Measurements from ENCODE around the gene METTL25B.
A peak's percentile ranks its signal among the peaks of the same experiment; 100 is the strongest.

METTL25B gene

GRCh38 chr1:156703336-156703735 is 24.9 kb upstream of the METTL25B start:
- TF ChIP-seq PATZ1 (CRISPR knock-in tag; IDR thresholded peaks at IDR 0.05; ENCODE audit: borderline replicate concordance): no peak
- no peak for TF ChIP-seq BACH2 (CRISPR knock-in tag; IDR thresholded peaks at IDR 0.05; ENCODE audit: borderline replicate concordance)
- no peak for ATAC-seq

- peak; percentile 14 for ATAC-seq
- no peak for TF ChIP-seq TOX (CRISPR knock-in tag; IDR thresholded peaks at IDR 0.05; ENCODE audit: borderline replicate concordance)
- TF ChIP-seq RARB (CRISPR knock-in tag; IDR thresholded peaks at IDR 0.05): no peak
- TF ChIP-seq ZNF70 (CRISPR knock-in tag; IDR thresholded peaks at IDR 0.05): 0 out of 2 replicates have a peak, but pooled peaks have one; percentile 11
Measured at GRCh38 chr1:156703741-156704140, 24.5 kb upstream of the METTL25B start.

- TF ChIP-seq ARNTL (CRISPR knock-in tag; IDR thresholded peaks at IDR 0.05; ENCODE audit: borderline replicate concordance, low read depth): no peak
- TF ChIP-seq TOX (CRISPR knock-in tag; IDR thresholded peaks at IDR 0.05; ENCODE audit: borderline replicate concordance): peak; percentile 19; the same call in 1 of the 2 replicates
- no peak for ATAC-seq
Measured at GRCh38 chr1:156704166-156704711, 24.0 kb upstream of the METTL25B start.

- ATAC-seq: peak; percentile 40
- TF ChIP-seq ISL1 (CRISPR knock-in tag; IDR thresholded peaks at IDR 0.05) (no peak), ZC3H10 (CRISPR knock-in tag; IDR thresholded peaks at IDR 0.05) (no peak), RARB (CRISPR knock-in tag; IDR thresholded peaks at IDR 0.05) (no peak), ZNF565 (CRISPR knock-in tag; conservative IDR thresholded peaks at IDR 0.05; ENCODE audit: low read depth) (no peak), CREB5 (CRISPR knock-in tag; IDR thresholded peaks at IDR 0.05; ENCODE audit: low read depth) (no peak), CSRNP3 (CRISPR knock-in tag; IDR thresholded peaks at IDR 0.05) (no peak), TOX (CRISPR knock-in tag; IDR thresholded peaks at IDR 0.05; ENCODE audit: borderline replicate concordance) (no peak), PATZ1 (CRISPR knock-in tag; IDR thresholded peaks at IDR 0.05; ENCODE audit: borderline replicate concordance) (peak; percentile 57), ZNF8 (CRISPR knock-in tag; IDR thresholded peaks at IDR 0.05) (no peak), ZNF70 (CRISPR knock-in tag; IDR thresholded peaks at IDR 0.05) (no peak), ARNTL (CRISPR knock-in tag; IDR thresholded peaks at IDR 0.05; ENCODE audit: borderline replicate concordance, low read depth) (no peak), OSR1 (CRISPR knock-in tag; IDR thresholded peaks at IDR 0.05) (no peak), ESRRG (CRISPR knock-in tag; IDR thresholded peaks at IDR 0.05) (no peak), CSDC2 (CRISPR knock-in tag; IDR thresholded peaks at IDR 0.05) (0 out of 2 replicates have a peak, but pooled peaks have one; percentile 46), PPARA (CRISPR knock-in tag; IDR thresholded peaks at IDR 0.05; ENCODE audit: borderline replicate concordance) (no peak), TSHZ2 (CRISPR knock-in tag; IDR thresholded peaks at IDR 0.05) (no peak), ZFP3 (CRISPR knock-in tag; IDR thresholded peaks at IDR 0.05) (0 out of 2 replicates have a peak, but pooled peaks have one; percentile 45), GLIS3 (CRISPR knock-in tag; IDR thresholded peaks at IDR 0.05) (no peak), TCF4 (CRISPR knock-in tag; IDR thresholded peaks at IDR 0.05; ENCODE audit: borderline replicate concordance) (no peak), BACH2 (CRISPR knock-in tag; IDR thresholded peaks at IDR 0.05; ENCODE audit: borderline replicate concordance) (no peak), POU6F1 (CRISPR knock-in tag; IDR thresholded peaks at IDR 0.05; ENCODE audit: borderline replicate concordance, low read depth) (peak; percentile 85; the same call in 1 of the 2 replicates), SNAI2 (CRISPR knock-in tag; IDR thresholded peaks at IDR 0.05) (no peak), ZFP30 (CRISPR knock-in tag; IDR thresholded peaks at IDR 0.05) (no peak)
Measured at GRCh38 chr1:156704930-156705320, 23.3 kb upstream of the METTL25B start.
